WTC11 (cell line): ENCODE measurements around the gene MYLK.

Experiments
- CREB1 ChIP-seq: sonication (generic); formaldehyde crosslinking; IDR thresholded peaks from 2 replicates; pipeline ENCODE4 v1.8.0; 2023; ENCODE audit warnings: mild to moderate bottlenecking, missing genetic modification reagents
- IRF2 ChIP-seq: sonication (generic); formaldehyde crosslinking; IDR thresholded peaks from 2 replicates; pipeline ENCODE4 v1.8.0; 2022; ENCODE audit warnings: low read depth, missing genetic modification reagents, borderline replicate concordance
- NFE2L1 ChIP-seq: sonication (generic); formaldehyde crosslinking; IDR thresholded peaks from 2 replicates; pipeline ENCODE4 v1.8.1; 2023; ENCODE audit warnings: missing genetic modification reagents
- SMAD4 ChIP-seq: sonication (generic); formaldehyde crosslinking; IDR thresholded peaks from 2 replicates; pipeline ENCODE4 v1.8.0; 2022; ENCODE audit warnings: mild to moderate bottlenecking, missing genetic modification reagents
- SP1 ChIP-seq: sonication (generic); formaldehyde crosslinking; conservative IDR thresholded peaks from 2 replicates; pipeline ENCODE4 v1.8.1; 2022; ENCODE audit warnings: missing genetic modification reagents
- ZNF121 ChIP-seq: sonication (generic); formaldehyde crosslinking; IDR thresholded peaks from 2 replicates; pipeline ENCODE4 v1.8.0; 2023; ENCODE audit warnings: missing genetic modification reagents
- ZNF423 ChIP-seq: fragments of 250-450 bp; sonication (Bioruptor Pico); IDR thresholded peaks from 2 replicates; pipeline ENCODE4 v2.1.2; 2022; ENCODE audit warnings: mild to moderate bottlenecking, moderate library complexity
- TF ChIP-seq, protein P1 (sequence below): fragments of 200-600 bp; IDR thresholded peaks from 2 replicates; pipeline ENCODE4 v1.8.0; 2022; ENCODE audit warnings: antibody characterized with exemption
- TF ChIP-seq, protein P2 (sequence below): sonication (generic); formaldehyde crosslinking; IDR thresholded peaks from 2 replicates; pipeline ENCODE4 v1.8.0; 2023; ENCODE audit warnings: mild to moderate bottlenecking, missing genetic modification reagents

DNA sequence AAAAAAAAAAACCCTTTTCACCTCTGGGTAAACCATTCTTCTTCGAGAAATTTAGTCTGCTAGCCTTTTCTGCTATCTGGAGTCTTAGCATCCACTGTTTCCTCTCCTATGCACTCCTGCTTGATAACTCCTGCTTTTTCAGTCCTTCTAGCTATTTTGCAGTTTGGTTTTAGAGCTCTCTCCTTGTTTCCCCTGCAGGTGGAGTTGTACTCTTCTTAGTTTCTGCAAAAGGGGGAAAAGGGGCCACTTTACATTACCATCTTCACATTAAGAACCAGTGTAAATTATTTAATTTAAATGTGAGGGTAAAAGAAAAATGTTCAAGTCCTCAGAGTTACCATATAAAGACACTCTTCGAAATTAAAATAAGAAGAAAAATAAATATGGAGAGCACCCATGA is 23.6 kb upstream of the MYLK start:
- no peak for TF ChIP-seq SMAD4
- TF ChIP-seq, protein P1, sequence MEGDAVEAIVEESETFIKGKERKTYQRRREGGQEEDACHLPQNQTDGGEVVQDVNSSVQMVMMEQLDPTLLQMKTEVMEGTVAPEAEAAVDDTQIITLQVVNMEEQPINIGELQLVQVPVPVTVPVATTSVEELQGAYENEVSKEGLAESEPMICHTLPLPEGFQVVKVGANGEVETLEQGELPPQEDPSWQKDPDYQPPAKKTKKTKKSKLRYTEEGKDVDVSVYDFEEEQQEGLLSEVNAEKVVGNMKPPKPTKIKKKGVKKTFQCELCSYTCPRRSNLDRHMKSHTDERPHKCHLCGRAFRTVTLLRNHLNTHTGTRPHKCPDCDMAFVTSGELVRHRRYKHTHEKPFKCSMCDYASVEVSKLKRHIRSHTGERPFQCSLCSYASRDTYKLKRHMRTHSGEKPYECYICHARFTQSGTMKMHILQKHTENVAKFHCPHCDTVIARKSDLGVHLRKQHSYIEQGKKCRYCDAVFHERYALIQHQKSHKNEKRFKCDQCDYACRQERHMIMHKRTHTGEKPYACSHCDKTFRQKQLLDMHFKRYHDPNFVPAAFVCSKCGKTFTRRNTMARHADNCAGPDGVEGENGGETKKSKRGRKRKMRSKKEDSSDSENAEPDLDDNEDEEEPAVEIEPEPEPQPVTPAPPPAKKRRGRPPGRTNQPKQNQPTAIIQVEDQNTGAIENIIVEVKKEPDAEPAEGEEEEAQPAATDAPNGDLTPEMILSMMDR = no peak
- no peak for TF ChIP-seq NFE2L1 (CRISPR knock-in tag)
- no peak for TF ChIP-seq IRF2 (CRISPR knock-in tag)
- TF ChIP-seq, protein P2, sequence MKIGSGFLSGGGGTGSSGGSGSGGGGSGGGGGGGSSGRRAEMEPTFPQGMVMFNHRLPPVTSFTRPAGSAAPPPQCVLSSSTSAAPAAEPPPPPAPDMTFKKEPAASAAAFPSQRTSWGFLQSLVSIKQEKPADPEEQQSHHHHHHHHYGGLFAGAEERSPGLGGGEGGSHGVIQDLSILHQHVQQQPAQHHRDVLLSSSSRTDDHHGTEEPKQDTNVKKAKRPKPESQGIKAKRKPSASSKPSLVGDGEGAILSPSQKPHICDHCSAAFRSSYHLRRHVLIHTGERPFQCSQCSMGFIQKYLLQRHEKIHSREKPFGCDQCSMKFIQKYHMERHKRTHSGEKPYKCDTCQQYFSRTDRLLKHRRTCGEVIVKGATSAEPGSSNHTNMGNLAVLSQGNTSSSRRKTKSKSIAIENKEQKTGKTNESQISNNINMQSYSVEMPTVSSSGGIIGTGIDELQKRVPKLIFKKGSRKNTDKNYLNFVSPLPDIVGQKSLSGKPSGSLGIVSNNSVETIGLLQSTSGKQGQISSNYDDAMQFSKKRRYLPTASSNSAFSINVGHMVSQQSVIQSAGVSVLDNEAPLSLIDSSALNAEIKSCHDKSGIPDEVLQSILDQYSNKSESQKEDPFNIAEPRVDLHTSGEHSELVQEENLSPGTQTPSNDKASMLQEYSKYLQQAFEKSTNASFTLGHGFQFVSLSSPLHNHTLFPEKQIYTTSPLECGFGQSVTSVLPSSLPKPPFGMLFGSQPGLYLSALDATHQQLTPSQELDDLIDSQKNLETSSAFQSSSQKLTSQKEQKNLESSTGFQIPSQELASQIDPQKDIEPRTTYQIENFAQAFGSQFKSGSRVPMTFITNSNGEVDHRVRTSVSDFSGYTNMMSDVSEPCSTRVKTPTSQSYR = no peak
- no peak for TF ChIP-seq SP1 (CRISPR knock-in tag)
- TF ChIP-seq ZNF423 (CRISPR knock-in tag) = no peak
- TF ChIP-seq CREB1 (CRISPR knock-in tag) = no peak
- no peak for TF ChIP-seq ZNF121
